Skeletal muscle satellite cell (primary cell): ENCODE results near the gene GATA5.

Experiments
- H3K27me3 ChIP-seq: 2 replicates; pipeline ENCODE4 v1.7.0; 2013; ENCODE audit warnings: low read length; ENCODE audit not compliant: control insufficient read depth, insufficient read depth
- H3K36me3 ChIP-seq: 2 replicates; pipeline ENCODE4 v1.7.0; 2013; ENCODE audit warnings: mild to moderate bottlenecking, control low read depth, low read length; ENCODE audit not compliant: insufficient read depth
- H3K4me1 ChIP-seq: 2 replicates; pipeline ENCODE4 v1.7.0; 2013; ENCODE audit warnings: low read length; ENCODE audit not compliant: control insufficient read depth, insufficient read depth
- H3K4me2 ChIP-seq: 2 replicates; pipeline ENCODE4 v1.7.0; 2013; ENCODE audit warnings: mild to moderate bottlenecking, low read length
- H3K4me3 ChIP-seq: 2 replicates; pipeline ENCODE4 v1.7.0; 2013; ENCODE audit warnings: low read length
- H3K9ac ChIP-seq: 2 replicates; pipeline ENCODE4 v1.7.0; 2013; ENCODE audit warnings: mild to moderate bottlenecking, low read depth, low read length, moderate library complexity
- H3K9me3 ChIP-seq: replicated peaks from 2 replicates; pipeline ENCODE4 v1.7.0; 2013; ENCODE audit warnings: mild to moderate bottlenecking, control low read depth, low read length

GATA5 gene

GRCh38 chr20:62515280-62515679 lies 39.5 kb upstream of the GATA5 start:
- Histone ChIP-seq H3K4me2 (no peak overlapping the region), H3K9ac (no peak overlapping the region), H3K27me3 (peaks cover 50% of the 10 kb centered on the region), H3K4me3 (no peak overlapping the region), H3K4me1 (no peaks in the 10 kb centered on the region), H3K36me3 (no peaks in the 10 kb centered on the region), H3K9me3 (no peaks in the 10 kb centered on the region)

- Histone ChIP-seq H3K9me3 (no peaks in the 10 kb centered on the region), H3K36me3 (no peaks in the 10 kb centered on the region), H3K4me1 (no peaks in the 10 kb centered on the region), H3K27me3 (peaks cover 50% of the 10 kb centered on the region), H3K9ac (no peak overlapping the region), H3K4me3 (no peak overlapping the region), H3K4me2 (no peak overlapping the region)
Observed at GRCh38 chr20:62513991-62514390, 38.2 kb upstream of the GATA5 start.

DNA sequence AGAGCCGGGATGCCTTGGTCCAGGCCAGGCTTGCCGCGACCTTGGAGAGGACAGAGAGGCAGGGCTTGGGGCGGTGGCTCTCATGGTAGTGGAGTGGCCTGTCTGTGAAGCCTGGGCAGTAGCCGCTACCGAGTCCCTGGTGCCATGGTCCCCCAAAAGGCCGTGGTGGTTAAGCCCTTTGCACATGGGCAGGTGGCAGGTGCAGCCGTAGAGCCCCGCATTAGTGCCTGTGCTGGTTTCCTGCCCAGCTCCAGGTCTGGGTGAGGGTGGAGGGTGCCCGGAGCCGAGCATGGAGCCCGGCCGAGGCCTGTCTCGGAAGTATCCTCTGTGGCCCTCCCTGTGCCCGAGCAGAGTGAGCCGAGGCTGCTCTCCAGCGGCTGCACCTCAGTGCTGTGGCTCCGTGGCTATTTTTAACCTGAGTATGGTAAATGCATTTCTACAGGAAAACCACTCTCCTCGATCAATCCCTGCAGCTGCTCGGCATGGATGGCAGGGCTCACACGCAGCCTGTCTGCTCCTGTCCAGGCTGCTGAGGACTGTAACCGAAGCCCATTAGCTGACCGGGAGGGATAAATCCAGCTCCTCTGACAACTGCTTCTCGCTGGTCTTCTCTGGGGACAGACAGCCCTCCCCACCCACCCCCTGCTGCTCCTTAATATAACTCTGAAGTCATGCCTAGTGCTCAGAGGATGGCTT lies 36.3 kb upstream of the GATA5 start:
- Histone ChIP-seq H3K4me2 (no peak overlapping the region), H3K4me1 (no peaks in the 10 kb centered on the region), H3K36me3 (no peaks in the 10 kb centered on the region), H3K9ac (no peak overlapping the region), H3K9me3 (no peaks in the 10 kb centered on the region), H3K4me3 (no peak overlapping the region), H3K27me3 (peaks cover 50% of the 10 kb centered on the region)

DNA sequence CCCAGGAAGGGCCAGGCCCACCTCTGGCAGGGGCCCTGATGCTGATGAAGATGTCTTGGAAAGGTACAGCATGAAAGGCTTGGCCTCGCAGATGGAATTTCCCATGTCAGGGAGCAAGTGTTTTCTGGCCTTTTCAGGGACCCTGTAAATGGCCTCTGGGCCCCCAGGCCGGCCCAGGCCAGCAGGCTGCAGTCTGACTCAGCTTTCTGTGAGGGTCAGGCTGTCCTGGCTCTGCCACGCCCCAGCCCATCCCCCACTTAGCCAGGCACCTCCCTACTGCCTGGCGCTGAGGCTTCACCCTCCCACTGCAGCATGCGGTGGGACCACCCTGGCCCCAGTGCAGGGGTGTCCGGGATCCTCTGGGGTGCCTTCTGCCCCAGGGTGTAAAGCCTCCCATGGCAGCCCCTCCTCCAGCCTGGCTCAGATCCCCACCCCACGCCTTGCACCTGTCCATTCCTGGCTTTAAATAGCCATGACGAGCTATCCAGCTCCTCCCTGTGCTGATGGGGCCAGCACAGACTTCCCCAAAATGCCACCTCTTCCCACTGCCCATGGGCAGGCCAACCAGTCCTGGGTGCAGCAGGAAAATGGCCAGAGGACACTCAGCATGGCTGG lies 35.6 kb upstream of the GATA5 start:
- Histone ChIP-seq H3K27me3 (peaks cover 43% of the 10 kb centered on the region), H3K4me2 (no peak overlapping the region), H3K9me3 (no peaks in the 10 kb centered on the region), H3K4me3 (no peak overlapping the region), H3K4me1 (no peaks in the 10 kb centered on the region), H3K9ac (no peak overlapping the region), H3K36me3 (no peaks in the 10 kb centered on the region)

GRCh38 chr20:62508641-62509051 lies 32.9 kb upstream of the GATA5 start:
- Histone ChIP-seq H3K9ac (no peak overlapping the region), H3K9me3 (no peaks in the 10 kb centered on the region), H3K36me3 (no peaks in the 10 kb centered on the region), H3K4me3 (no peak overlapping the region), H3K4me1 (no peaks in the 10 kb centered on the region), H3K27me3 (peaks cover 43% of the 10 kb centered on the region), H3K4me2 (no peak overlapping the region)

- Histone ChIP-seq H3K4me3 (no peak overlapping the region), H3K4me2 (no peak overlapping the region), H3K36me3 (no peaks in the 10 kb centered on the region), H3K27me3 (peaks cover 38% of the 10 kb centered on the region), H3K9me3 (no peaks in the 10 kb centered on the region), H3K4me1 (no peaks in the 10 kb centered on the region), H3K9ac (no peak overlapping the region)
Observed at GRCh38 chr20:62507991-62508640, 32.3 kb upstream of the GATA5 start.

DNA sequence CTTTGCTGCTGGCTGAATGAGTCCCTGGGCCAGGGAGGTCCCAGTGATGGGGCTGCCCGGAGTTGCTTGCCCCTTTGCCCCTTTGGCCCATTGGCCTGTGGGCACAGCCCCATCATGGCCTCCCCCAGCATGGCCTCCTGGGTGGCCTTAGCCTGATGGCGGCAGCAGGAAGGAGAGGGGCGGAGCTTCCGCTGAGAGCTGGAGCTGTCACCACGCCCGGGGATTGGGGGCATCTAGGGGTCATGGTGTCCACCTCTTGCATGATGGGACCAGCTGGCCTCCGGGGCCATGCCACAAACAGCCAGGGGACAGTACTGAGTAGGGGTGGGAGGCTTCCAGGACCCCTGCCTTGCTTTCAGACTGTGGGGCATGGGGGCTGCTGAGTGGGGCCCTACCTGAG lies 31.5 kb upstream of the GATA5 start:
- Histone ChIP-seq H3K9ac (no peak overlapping the region), H3K4me2 (no peak overlapping the region), H3K9me3 (no peaks in the 10 kb centered on the region), H3K4me3 (no peak overlapping the region), H3K27me3 (peaks cover 30% of the 10 kb centered on the region), H3K4me1 (no peaks in the 10 kb centered on the region), H3K36me3 (no peaks in the 10 kb centered on the region)

DNA sequence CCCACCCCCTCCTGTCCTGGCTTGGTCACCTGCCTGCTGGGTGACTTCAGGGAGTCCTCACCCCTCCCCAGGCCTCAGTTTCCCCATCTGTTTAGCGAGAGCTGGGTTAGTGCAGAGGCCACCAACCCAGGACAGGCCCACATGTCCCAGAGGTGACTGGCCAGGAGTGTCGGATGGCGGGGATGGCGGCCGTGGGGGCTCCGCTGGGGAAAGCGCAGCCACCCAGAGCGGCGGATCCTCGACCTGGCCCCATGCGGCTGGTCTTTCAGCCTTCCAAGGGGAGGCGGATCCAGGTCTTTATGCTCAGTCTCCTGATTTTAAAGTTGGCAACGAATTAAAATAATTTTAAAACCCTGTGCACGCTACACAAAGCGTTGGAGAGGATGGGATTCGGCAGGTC lies 31.0 kb upstream of the GATA5 start:
- no peak overlapping the region for H3K4me2 ChIP-seq
- no peaks in the 10 kb centered on the region for H3K9me3 ChIP-seq
- H3K36me3 ChIP-seq: no peaks in the 10 kb centered on the region
- H3K9ac ChIP-seq: no peak overlapping the region
- H3K4me3 ChIP-seq: no peak overlapping the region
- peaks cover 24% of the 10 kb centered on the region for H3K27me3 ChIP-seq
- H3K4me1 ChIP-seq: no peaks in the 10 kb centered on the region

DNA sequence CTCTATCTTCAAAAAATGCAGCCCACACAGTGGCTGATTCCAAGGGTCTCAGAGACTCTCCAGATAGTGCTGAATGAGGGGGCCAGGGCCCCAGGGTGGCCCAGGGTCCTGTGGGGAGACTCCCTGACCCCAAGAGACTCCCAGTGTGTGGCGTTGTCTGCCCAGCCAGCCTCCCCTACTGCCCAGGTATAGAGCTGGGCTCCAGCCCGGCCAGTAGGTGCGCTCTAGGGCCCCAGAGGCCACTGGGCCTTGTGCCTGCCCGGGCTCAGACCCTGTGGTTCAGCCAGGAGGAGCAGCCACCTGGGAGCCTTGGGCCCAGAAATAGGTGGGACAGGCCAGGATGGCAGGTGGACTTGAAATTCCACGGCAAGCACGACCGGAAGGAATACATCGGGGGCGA lies 30.3 kb upstream of the GATA5 start:
- Histone ChIP-seq H3K27me3 (peaks cover 21% of the 10 kb centered on the region), H3K4me2 (no peak overlapping the region), H3K9ac (no peak overlapping the region), H3K4me1 (no peaks in the 10 kb centered on the region), H3K9me3 (no peaks in the 10 kb centered on the region), H3K36me3 (no peaks in the 10 kb centered on the region), H3K4me3 (no peak overlapping the region)

- Histone ChIP-seq H3K9ac (no peak overlapping the region), H3K4me3 (no peak overlapping the region), H3K36me3 (no peaks in the 10 kb centered on the region), H3K27me3 (peaks cover 21% of the 10 kb centered on the region), H3K4me1 (no peaks in the 10 kb centered on the region), H3K9me3 (no peaks in the 10 kb centered on the region), H3K4me2 (no peak overlapping the region)
Observed at GRCh38 chr20:62505337-62506045, 29.7 kb upstream of the GATA5 start.

DNA sequence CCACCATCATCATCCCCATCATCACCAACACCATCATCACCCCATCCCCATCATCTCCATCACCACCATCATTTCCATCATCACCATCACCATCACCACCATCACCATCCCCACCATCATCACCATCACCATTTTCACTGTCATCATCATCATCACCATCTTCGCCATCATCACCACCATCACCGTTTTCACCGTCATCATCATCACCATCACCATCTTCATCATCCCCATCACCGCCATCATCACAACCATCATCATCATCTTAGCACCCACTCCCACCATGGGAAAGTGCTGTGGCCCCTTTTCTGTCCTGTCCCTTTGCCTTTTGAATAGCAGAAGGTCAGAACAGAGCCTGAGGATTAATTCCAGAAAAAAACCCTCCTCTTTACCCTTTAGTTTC lies 28.5 kb upstream of the GATA5 start:
- H3K36me3 ChIP-seq: no peaks in the 10 kb centered on the region
- no peak overlapping the region for H3K4me2 ChIP-seq
- H3K9ac ChIP-seq: no peak overlapping the region
- no peaks in the 10 kb centered on the region for H3K9me3 ChIP-seq
- H3K27me3 ChIP-seq: peaks cover 26% of the 10 kb centered on the region
- no peaks in the 10 kb centered on the region for H3K4me1 ChIP-seq
- no peak overlapping the region for H3K4me3 ChIP-seq
